Suprapubic skin (tissue), 3 donors: ENCODE measurements around the gene HNRNPM.

Source experiments
- POLR2A ChIP-seq, 2 donors: fragments of 450-650 bp; IDR thresholded peaks; one replicate each; pipeline ENCODE4 v1.6.1; 2017; ENCODE audit warnings: antibody characterized with exemption in 2 of 2, mild to moderate bottlenecking in 2 of 2, moderate library complexity in 2 of 2
- TF ChIP-seq, protein P1 (sequence below), 2 donors: fragments of 200-600 bp in 1 of 2; fragments of 450-650 bp in 1 of 2; sonication (generic) in 1 of 2; IDR thresholded peaks; one replicate each; pipeline ENCODE4 v1.5.1; 2016 to 2019; ENCODE audit warnings: antibody characterized with exemption in 2 of 2, mild to moderate bottlenecking in 1 of 2, moderate library complexity in 1 of 2

DNA sequence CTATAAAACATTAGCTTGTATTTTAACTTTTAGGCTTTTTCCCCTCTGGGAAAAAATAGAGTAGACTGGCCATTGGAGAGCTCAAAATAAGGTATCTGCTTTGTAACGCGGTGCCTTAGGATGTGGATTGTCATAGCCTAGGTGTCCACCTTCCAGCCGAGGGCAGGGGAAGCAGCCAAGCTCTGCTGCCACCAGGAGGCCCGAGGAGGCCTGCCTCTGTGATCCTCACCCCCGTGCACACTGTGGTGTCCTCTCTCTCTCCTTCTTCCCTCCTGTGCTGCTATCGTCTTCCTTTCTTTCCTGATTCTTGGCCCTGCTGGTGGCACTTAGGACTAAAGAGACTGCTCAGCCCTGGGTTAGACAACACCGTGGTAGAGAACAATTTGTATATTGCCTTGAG is 11.3 kb downstream of the HNRNPM start:
- TF ChIP-seq, protein P1, sequence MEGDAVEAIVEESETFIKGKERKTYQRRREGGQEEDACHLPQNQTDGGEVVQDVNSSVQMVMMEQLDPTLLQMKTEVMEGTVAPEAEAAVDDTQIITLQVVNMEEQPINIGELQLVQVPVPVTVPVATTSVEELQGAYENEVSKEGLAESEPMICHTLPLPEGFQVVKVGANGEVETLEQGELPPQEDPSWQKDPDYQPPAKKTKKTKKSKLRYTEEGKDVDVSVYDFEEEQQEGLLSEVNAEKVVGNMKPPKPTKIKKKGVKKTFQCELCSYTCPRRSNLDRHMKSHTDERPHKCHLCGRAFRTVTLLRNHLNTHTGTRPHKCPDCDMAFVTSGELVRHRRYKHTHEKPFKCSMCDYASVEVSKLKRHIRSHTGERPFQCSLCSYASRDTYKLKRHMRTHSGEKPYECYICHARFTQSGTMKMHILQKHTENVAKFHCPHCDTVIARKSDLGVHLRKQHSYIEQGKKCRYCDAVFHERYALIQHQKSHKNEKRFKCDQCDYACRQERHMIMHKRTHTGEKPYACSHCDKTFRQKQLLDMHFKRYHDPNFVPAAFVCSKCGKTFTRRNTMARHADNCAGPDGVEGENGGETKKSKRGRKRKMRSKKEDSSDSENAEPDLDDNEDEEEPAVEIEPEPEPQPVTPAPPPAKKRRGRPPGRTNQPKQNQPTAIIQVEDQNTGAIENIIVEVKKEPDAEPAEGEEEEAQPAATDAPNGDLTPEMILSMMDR (IDR thresholded peaks at IDR 0.05), result no peak
- no peak for TF ChIP-seq POLR2A (IDR thresholded peaks at IDR 0.05)
